NAMALWA (cell line): ENCODE measurements around the gene TLN1.

Source experiments
- DNase-seq: peaks from one replicate; pipeline ENCODE4 v3.0.0-alpha.2; 2015; ENCODE audit warnings: low spot score

Gene TLN1

DNA sequence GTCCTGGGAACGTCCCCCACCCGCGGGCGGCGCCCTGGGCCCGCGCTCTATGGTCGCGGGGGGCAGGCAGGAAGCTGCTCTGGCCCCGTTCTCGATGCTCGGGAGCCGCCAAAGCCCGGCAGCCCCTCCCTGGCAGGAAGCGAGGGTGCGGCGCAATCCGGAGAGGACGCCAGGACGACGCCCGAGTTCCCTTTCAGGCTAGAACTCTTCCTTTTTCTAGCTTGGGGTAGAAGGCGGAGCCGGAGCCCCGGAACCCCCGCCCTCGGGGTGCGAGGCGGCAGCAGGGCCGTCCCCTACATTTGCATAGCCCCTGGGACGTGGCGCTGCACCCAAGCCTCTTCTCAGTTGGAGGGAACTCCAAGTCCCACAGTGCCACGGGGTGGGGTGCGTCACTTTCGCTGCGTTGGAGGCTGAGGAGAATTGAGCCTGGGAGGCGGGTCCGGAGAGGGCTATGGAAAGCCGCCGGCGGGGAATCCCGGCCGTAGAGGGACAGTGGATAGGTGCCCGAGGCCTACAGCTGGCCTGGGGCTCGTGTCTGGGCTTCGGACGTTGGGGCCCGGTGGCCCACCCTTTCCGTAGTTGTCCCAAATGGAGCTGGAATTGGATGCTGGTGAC is at the start of gene TLN1, which contains the start of gene CREB3:
TLN1 (minus strand) TSS at position 11 of the 615 bp plus-strand sequence. CDS start 6,501 bp downstream, outside the sequence.
CREB3 (plus strand) TSS at position 482 of the 615 bp plus-strand sequence; CDS start at position 589, 107 bp downstream.
- DNase-seq = peak; percentile 98

GRCh38 chr9:35781066-35781465 is 49.1 kb upstream of the TLN1 start:
- DNase-seq = no peak

- DNase-seq = no peak
These were observed 46.5 kb upstream of the TLN1 start for GRCh38 chr9:35778496-35778895.

GRCh38 chr9:35776018-35776417 is 44.0 kb upstream of the TLN1 start:
- DNase-seq = peak; percentile 63

GRCh38 chr9:35774907-35775635 is 43.1 kb upstream of the TLN1 start:
- no peak for DNase-seq

DNA sequence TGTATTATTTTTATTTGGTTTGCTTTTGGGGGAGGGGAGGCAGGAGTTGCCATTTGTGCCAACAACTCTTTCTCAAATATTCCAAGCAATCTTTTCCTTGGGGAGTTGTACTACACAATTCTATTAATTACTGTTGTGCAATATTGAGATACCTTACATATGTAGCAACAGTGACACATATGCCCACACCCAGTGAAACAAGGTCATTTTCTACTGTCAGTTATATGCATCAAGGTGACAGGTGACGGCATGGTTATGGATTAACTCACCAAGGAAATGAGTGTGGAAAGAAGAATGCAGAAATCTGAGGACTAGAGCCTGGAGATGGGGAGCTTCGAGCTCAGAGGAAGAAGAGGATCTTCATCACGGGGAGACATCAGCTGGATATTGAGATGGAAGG is 39.9 kb upstream of the TLN1 start:
- DNase-seq = no peak

GRCh38 chr9:35771534-35771933 is 39.5 kb upstream of the TLN1 start:
- DNase-seq = no peak

GRCh38 chr9:35771075-35771433 is 39.1 kb upstream of the TLN1 start:
- no peak for DNase-seq

DNA sequence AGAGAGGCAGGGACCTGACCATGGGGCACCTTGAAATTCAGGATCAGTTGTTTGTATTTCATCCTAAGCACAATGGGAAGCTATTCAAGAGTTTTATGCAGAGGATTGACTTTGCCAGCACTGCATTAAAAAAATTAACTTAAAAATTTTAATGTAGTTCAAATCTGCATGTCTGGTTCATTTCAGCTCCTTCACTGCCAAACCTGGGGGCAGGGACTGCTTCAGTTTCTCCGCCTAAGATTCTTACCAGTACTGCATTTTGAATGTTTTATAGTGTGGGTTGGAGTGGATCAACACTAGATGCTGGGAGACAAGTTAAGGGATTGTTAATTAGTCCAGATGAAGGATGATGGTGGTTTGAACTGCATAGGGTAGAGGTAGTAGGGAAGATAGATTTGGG is 37.8 kb upstream of the TLN1 start:
- no peak for DNase-seq

GRCh38 chr9:35767458-35767857 is 35.5 kb upstream of the TLN1 start:
- DNase-seq = no peak

GRCh38 chr9:35766997-35767396 is 35.0 kb upstream of the TLN1 start:
- DNase-seq = no peak

GRCh38 chr9:35763803-35764202 is 31.8 kb upstream of the TLN1 start:
- no peak for DNase-seq

DNA sequence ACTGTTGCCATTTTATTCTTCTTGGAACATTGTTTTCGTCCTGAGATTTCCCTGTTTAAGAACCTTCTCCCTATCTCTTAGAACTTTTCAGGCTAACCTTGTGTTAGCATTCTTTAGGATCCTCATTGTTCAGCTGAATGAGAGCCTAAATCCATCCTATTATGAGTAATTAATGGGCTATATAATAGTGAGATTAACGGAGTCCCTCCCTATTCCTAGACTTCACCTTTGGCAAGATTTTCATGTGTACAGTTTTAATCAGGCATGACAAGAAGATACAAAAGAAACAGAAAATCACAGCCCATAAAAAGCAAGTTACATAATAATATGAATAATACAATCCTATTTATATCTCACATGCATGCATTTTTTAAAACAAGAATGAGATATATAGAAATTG is 31.2 kb upstream of the TLN1 start:
- DNase-seq = no peak

DNA sequence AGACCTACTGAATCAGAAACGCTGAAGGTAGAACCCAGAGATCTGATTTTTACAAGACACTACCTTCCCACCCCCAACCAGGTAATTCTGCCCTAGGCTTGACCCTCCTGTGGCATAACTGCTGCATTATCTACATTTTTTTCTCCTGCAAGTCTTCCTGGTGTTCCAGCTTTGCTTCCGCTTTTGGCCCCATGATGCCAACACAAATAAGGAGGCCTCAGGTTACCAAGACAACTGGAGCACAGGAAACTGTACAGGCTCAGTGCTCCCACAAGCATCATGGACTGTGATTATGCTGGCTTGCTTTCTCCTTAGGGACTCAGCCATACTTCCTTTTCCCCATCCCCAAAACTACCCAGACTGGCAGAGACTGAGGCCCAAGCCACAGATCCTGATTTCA is 28.7 kb upstream of the TLN1 start:
- no peak for DNase-seq

DNA sequence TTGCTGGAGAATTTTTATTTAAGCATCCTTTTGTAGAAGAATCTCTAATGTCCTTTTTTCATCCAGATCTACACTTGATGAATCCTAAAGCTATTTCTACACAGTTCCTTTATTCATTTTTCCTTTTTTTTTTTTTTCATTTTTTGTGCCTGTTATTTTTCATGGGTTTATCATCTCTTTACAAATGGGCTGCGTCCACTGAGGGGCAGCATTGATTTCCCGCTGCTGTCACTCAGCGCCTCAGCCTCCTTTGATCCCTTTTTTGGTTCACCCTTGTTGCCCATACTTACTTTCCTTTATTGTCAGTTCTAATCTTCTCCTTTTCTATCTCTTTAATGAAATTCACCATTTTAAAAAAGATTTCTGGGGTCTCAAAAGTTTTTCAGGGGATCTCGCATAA is 27.8 kb upstream of the TLN1 start:
- DNase-seq = no peak

GRCh38 chr9:35758475-35759050 is 26.6 kb upstream of the TLN1 start:
- no peak for DNase-seq

- DNase-seq = no peak
These were observed 25.9 kb upstream of the TLN1 start for GRCh38 chr9:35757892-35758275.

GRCh38 chr9:35757226-35757891 is 25.4 kb upstream of the TLN1 start:
- peak; percentile 60 for DNase-seq

DNA sequence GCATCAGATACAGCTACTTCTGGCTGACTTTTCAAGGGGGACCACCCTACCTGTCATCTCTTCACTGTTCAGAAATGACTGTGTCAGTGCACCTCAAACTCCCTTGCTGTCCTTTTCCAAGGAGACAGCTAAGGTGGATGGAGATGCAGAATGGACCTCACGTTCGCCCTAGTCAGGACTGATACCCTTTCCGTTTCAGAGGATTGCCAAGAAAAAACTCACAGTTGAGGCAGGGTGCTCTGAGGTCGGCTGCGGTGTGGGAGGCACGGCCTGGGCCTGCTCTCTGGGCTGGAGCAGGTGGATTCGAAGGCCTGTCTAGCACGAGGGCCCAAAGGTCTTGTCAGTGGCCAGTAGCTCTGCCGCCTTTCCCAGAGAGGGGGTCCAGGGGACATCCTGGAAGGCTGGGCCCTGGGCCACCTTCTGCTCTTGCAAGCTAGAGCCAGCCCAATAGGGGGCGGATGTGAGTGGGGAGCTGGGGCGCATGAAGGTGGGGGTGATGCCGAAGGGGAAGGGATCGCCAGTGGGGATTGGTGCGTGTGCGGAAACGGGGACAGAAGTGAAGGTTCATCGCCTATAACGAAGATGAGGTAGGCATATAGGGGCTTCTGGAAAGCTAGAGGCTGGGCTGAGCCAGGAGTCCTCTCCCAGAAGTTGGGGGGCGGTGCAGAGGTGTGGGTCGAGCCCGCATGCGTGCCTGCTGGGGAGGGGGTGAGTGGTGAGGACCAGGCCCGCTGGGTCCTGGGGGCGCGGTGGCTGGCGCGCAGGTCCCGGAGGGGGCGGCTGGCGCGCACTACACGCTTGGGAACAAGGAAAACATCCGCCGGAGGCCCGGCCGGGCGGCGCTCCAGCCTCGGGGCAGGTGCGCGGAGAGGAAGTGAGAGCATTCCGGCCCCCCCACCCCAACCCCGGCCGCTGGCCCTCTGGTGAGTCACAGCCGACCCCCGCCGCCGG is 24.6 kb upstream of the TLN1 start:
- peak; percentile 77 for DNase-seq

GRCh38 chr9:35755071-35755470 is 23.1 kb upstream of the TLN1 start:
- DNase-seq = no peak

- no peak for DNase-seq
These were observed 22.3 kb upstream of the TLN1 start, which contains the start of gene MSMP for GRCh38 chr9:35754264-35754663. Gene MSMP, minus strand, starts transcription at chr9:35754276. Its CDS starts 147 bp downstream, at chr9:35754129.

DNA sequence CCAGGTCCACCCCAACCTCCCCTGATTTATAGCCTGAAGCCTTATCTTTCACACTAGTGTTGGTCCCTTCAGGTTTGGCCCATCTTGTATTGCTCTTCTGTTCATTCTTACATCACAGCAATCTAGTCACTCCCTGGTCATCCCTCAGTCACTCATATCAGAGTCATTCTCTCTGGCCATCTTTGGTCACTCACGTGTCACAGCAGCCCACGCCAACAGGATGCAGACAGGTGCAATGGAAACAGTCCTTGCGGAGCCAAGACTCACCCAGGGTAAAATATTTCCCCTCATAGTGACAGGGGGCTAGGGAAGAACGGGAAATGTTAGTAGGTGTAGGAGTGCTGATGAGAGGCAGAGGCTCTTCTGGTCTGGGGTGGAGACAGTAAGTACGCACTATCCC is 21.5 kb upstream of the TLN1 start:
- DNase-seq = no peak
